ENCODE measurements around the gene OBSCN. TPM values are rescaled to one million over a fixed set of nuclear protein-coding genes. Genes with fewer than 3 reads are reported as not detected.

The OBSCN gene
- total and polyA plus RNA-seq, 2 donors (not counting 3 experiments of a cell fraction or from before 2014, with no cell fraction given): 1.5 to 2.9 TPM

DNA sequence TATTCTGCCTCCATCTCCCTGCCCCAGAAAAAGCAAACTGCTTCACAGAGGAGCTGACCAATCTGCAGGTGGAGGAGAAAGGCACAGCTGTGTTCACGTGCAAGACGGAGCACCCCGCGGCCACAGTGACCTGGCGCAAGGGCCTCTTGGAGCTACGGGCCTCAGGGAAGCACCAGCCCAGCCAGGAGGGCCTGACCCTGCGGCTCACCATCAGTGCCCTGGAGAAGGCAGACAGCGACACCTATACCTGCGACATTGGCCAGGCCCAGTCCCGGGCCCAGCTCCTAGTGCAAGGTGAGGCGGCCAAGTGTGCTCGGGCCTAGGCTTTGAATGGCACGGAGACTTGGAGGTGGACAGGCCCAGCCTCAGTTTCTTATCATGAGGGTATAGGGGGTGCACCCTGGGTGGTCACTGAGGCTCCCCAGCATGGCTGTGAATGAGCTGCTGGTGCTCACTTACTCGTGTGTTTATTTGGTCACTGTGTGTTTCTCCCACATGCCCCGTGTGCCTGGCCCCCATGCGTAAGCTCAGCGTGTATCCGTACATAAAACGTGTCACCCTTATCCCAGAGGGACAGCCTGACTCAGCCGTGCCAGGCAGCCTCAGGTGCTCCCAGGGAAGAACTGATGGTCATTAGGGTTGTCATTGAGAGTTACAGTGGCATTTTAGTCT is 75.8 kb downstream of the OBSCN start:
- CTCF ChIA-PET: interaction anchor here (1.4 kb wide), 1 partner anchor 47 kb away, joined by 3 read pairs; no protein-coding TSS in a partner anchor
- BruUV-seq (replicated peaks): no TSS peak
- no peak for FAIRE-seq

More for the DNA sequence above, 75.8 kb downstream of the OBSCN start:
- Histone ChIP-seq H3K9me1 (replicated peaks; ENCODE audit: control insufficient read depth, extremely low read depth, insufficient read depth, low read length) (no peaks in the 10 kb centered on the region), H3K27me3 (ENCODE audit: control insufficient read depth in 2 of 2, insufficient read depth in 2 of 2, low read length in 2 of 2) (no peaks in the 10 kb centered on the region), H3K9me3 (replicated peaks; ENCODE audit: control insufficient read depth, insufficient read depth, low read length) (no peaks in the 10 kb centered on the region), H4K20me1 (replicated peaks; ENCODE audit: control insufficient read depth, extremely low read depth, insufficient read depth, low read length) (no peaks in the 10 kb centered on the region), H3K4me3 (replicated peaks in 1 of 3; ENCODE audit: insufficient read depth in 1 of 3, low read depth in 1 of 3, low read length in 3 of 3) (no peak overlapping the region), H2AFZ (ENCODE audit: low read depth, low read length) (no peak overlapping the region), H3K4me2 (ENCODE audit: insufficient read depth, low read length) (no peak overlapping the region), H3K36me3 (ENCODE audit: control insufficient read depth in 2 of 2, extremely low read depth in 1 of 2, insufficient read depth in 2 of 2, low read length in 2 of 2) (no peaks in the 10 kb centered on the region), H3K9ac (replicated peaks; ENCODE audit: extremely low read depth, insufficient read depth, low read length) (no peak overlapping the region), H3K79me2 (ENCODE audit: control insufficient read depth, insufficient read depth, low read length) (no peaks in the 10 kb centered on the region), H3K27ac (ENCODE audit: insufficient read depth, low read depth, low read length) (no peak overlapping the region), H3K4me1 (ENCODE audit: control insufficient read depth, extremely low read depth, insufficient read depth, low read length) (no peaks in the 10 kb centered on the region)
- dilution Hi-C loops (cut with MboI; ENCODE audit: extremely low pct_ligation_motif_present, low sequenced_read_pairs) (no loop called here), intact Hi-C loops (cut with micrococcal nuclease) (no loop called here)
- POLR2A ChIA-PET: no interaction called here
- TF ChIP-seq MYC (IDR thresholded peaks at IDR 0.05; ENCODE audit: low read depth, low read length): no peak
- TF ChIP-seq, protein P1, sequence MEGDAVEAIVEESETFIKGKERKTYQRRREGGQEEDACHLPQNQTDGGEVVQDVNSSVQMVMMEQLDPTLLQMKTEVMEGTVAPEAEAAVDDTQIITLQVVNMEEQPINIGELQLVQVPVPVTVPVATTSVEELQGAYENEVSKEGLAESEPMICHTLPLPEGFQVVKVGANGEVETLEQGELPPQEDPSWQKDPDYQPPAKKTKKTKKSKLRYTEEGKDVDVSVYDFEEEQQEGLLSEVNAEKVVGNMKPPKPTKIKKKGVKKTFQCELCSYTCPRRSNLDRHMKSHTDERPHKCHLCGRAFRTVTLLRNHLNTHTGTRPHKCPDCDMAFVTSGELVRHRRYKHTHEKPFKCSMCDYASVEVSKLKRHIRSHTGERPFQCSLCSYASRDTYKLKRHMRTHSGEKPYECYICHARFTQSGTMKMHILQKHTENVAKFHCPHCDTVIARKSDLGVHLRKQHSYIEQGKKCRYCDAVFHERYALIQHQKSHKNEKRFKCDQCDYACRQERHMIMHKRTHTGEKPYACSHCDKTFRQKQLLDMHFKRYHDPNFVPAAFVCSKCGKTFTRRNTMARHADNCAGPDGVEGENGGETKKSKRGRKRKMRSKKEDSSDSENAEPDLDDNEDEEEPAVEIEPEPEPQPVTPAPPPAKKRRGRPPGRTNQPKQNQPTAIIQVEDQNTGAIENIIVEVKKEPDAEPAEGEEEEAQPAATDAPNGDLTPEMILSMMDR (IDR thresholded peaks at IDR 0.05; ENCODE audit: extremely low read depth in 1 of 2, insufficient read depth in 1 of 2, low read depth in 1 of 2, low read length in 2 of 2): no peak
- no peak for TF ChIP-seq JUN (IDR thresholded peaks at IDR 0.05; ENCODE audit: borderline replicate concordance, insufficient read depth, insufficient read length, low read depth)
- no peak for TF ChIP-seq EZH2 (IDR thresholded peaks at IDR 0.05; ENCODE audit: borderline replicate concordance, low read depth, low read length, severe bottlenecking)
- TF ChIP-seq, protein P2, sequence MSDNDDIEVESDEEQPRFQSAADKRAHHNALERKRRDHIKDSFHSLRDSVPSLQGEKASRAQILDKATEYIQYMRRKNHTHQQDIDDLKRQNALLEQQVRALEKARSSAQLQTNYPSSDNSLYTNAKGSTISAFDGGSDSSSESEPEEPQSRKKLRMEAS (IDR thresholded peaks at IDR 0.05; ENCODE audit: insufficient read depth, insufficient read length): no peak
- no peak for TF ChIP-seq POLR2AphosphoS5 (IDR thresholded peaks at IDR 0.05; ENCODE audit: insufficient read depth, low read depth, low read length)
- no peak for TF ChIP-seq FOS (IDR thresholded peaks at IDR 0.05; ENCODE audit: borderline replicate concordance, insufficient read depth, low read length)
- no peak for TF ChIP-seq POLR2A (IDR thresholded peaks at IDR 0.05; ENCODE audit: low read depth, low read length)
- TF ChIP-seq GATA2 (IDR thresholded peaks at IDR 0.05; ENCODE audit: insufficient read depth, insufficient read length, low read depth, low read length): no peak
- DNase-seq (ENCODE audit: low read depth, low spot score): no peak
